B cell (primary cell): ENCODE data around the gene SNTG2.

Experiments
- CTCF ChIP-seq: fragments of 200-600 bp; IDR thresholded peaks from one replicate; pipeline ENCODE4 v1.8.0; 2022; ENCODE audit warnings: antibody characterized with exemption, mild to moderate bottlenecking
- EZH2 ChIP-seq: IDR thresholded peaks from 2 replicates; pipeline ENCODE4 v1.6.1; 2012; ENCODE audit warnings: borderline replicate concordance, low read depth, mild to moderate bottlenecking, moderate library complexity, low read length; ENCODE audit not compliant: insufficient read depth, poor library complexity, severe bottlenecking

DNA sequence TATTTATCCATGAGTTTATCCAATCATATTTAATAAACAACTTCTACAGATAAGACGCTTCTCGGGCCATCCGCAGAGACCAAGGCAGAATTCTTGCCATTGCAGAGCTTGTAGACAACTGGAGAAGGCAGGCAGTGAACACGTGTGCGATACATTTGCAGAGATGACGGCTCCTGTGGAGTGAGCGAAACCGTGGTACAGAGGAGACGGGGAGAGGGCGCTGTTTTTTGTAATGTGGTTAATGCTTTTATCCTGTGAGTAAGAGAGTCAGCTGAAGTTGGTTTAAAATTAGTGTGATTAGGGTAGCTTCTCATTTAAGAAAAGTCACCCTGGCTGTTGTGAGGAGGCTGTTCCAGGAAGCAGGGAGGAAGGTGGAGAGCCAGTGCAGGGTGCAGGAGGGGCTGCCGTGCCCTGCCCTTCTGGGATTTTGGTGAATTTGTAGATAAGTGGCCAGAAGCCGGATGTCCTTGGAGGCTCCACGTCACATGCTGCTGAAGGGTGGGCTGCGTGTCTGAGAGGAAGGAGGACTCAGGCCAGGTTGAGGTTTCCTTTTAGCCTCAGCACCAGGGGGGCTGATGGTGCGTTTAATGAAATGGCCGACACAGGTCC is 151.4 kb downstream of the SNTG2 start:
- TF ChIP-seq CTCF (no peak), EZH2 (no peak)
